HG02610 (cell line): ENCODE measurements around the gene TRANK1.
A peak's percentile ranks its signal among the peaks of the same experiment; 100 is the strongest.
"Not testable (repeated sequence)": the region's sequence is repeated elsewhere in the genome, so short reads cannot be mapped to it uniquely, and the experiment has no call there.

Experiments
- ATAC-seq: cut with Tn5 transposase; IDR thresholded peaks from one replicate; pipeline ENCODE4 v1.9.1; 2021; ENCODE audit warnings: mild to moderate bottlenecking, moderate library complexity; ENCODE audit not compliant: unreplicated experiment

The TRANK1 gene

DNA sequence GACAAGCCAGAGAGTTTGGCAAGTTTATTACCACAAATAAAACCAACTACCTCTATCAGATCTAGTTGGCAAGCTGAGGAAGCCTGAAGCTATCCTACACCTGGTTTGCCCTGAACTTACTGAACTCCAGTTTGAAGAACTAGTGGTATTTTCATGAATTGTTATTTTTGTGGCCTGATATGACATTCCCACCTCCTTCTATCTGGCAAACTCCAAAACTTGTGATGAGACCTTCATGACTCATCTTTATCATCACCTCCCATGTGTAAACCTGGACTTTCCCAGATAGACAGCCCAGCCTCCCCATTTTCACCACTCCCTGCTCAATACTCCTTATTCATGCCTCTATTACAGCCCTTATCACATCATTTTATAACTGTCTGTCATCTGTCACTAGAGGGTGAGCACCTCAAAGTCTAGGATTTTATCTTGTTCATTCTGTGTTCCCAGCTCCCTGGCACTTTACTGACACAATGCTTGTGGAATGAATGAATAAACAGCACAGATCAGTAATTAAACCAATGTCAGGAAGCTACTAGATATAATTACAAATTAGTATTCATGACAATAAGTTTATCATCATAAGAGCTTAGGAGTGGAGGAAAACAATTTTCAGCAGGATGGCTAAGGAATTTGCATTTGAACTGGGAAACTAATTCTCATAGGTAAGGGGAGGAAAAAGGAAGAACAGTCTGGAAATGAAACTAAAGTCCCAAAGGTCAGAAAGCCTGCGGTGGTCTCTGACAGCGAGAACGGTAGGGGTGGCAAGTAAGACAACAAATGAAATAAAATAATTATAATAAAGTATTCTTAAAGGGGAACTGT lies 13.2 kb upstream of the TRANK1 start:
- ATAC-seq: no peak

GRCh38 chr3:36957063-36957462 lies 12.2 kb upstream of the TRANK1 start:
- no peak for ATAC-seq

- no peak for ATAC-seq
Measured at GRCh38 chr3:36956155-36956554, 11.3 kb upstream of the TRANK1 start.

DNA sequence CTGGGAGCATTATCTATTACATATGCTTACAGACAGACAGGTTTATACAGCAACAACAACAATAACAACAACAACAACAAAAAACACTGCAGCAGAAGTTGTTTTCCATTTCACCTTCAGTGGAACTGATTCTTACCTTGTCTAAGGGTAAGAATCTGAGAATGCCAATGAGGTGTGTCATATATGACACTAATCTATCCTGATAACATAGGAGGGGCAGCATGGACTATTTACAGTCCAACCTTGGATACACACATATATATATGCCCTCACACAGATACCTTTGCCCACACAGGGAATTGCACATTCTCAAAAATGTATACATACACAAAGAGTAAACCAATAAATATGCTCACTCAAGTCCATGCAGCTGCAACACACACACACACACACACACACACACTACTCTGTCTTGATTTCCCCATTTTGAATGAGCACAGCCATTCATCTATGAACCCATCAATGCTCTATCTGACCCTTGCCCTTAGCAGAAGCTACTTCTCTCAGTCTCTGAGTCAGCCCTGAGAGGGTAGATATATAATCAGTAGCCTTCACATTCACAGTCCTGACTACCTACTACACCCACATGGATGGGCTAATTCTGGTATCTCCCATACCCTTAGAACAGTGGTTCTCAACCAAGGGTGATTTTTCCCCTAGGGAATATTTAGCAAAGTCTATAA lies 9.7 kb upstream of the TRANK1 start:
- ATAC-seq: no peak

GRCh38 chr3:36947814-36948213 lies 3.0 kb upstream of the TRANK1 start:
- not testable (repeated sequence) for ATAC-seq

GRCh38 chr3:36945333-36945980 lies 603 bp upstream of the TRANK1 start:
- ATAC-seq: no peak

- peak; percentile 49 for ATAC-seq
Measured at GRCh38 chr3:36944012-36944640, 728 bp downstream of the TRANK1 start.

DNA sequence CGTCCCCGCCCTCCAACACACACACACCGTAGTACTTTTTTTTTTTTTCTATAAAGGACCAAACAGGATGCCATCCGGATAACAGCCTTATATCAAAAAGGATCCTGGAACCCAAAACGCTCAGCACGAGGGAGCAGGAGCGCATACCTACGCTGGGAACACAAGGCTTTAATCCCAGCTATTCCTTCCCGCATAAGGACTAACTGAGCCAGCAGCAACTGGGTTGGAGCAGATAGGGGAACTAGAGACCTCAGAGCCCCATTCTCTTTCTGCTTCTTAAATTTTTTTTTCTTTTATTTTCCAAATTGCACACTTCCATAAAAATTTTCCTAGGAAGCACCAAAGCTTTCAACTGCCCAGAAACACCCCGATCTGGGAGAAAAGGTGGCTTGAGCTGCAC lies 1.3 kb downstream of the TRANK1 start:
- no peak for ATAC-seq

DNA sequence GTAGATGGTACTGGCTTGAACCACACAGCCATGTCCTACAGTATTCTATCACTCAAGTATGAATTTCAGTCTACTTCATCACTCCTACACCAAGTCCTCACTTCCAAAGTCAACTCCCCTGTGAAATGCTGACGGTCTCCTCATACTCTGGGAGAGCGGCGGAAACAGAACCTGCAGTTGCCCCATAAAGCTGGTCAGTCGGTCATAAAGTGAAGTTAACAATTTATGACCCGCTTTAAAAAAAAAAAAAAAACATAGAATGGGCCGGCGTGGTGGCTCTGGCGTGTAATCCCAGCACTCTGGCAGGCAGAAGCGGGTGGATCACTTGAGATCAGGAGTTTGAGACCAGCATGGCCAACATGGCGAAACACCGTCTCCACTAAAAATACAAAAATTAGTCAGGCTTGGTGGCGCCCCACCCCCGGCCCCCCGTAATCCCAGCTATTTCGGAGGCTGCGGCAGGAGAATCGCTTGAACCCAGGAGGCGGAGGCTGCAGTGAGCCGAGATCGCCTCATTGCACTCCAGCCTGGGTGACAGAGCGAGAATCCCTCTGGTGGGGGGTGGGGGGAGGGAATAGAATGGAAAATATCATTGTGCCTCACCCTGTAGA lies 2.1 kb downstream of the TRANK1 start:
- no peak for ATAC-seq

GRCh38 chr3:36941658-36942057 lies 3.2 kb downstream of the TRANK1 start:
- ATAC-seq: no peak

- no peak for ATAC-seq
Measured at GRCh38 chr3:36941162-36941561, 3.7 kb downstream of the TRANK1 start.

GRCh38 chr3:36937492-36937891 lies 7.4 kb downstream of the TRANK1 start:
- ATAC-seq: no peak

- ATAC-seq: no peak
Measured at GRCh38 chr3:36933540-36934296, 11.1 kb downstream of the TRANK1 start.

GRCh38 chr3:36931424-36931823 lies 13.4 kb downstream of the TRANK1 start:
- not testable (repeated sequence) for ATAC-seq

DNA sequence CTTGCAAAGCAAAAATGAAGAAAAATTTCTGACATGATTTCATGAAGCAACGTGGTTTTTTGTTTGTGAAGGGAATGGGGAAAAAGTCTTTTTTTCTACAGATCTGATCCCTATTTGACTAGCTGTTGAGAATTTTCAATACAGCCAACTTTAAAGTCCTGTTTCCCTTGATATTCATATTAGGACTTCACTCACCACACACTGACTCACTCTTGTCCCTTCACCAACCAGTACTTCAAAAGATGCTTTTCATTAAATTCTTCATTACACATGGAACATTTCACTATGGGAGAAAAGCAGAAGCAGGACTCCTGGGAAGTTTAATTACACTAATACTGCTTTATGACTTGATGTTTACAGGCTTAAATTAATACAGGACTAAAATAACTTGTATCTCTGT lies 16.6 kb downstream of the TRANK1 start:
- ATAC-seq: no peak

DNA sequence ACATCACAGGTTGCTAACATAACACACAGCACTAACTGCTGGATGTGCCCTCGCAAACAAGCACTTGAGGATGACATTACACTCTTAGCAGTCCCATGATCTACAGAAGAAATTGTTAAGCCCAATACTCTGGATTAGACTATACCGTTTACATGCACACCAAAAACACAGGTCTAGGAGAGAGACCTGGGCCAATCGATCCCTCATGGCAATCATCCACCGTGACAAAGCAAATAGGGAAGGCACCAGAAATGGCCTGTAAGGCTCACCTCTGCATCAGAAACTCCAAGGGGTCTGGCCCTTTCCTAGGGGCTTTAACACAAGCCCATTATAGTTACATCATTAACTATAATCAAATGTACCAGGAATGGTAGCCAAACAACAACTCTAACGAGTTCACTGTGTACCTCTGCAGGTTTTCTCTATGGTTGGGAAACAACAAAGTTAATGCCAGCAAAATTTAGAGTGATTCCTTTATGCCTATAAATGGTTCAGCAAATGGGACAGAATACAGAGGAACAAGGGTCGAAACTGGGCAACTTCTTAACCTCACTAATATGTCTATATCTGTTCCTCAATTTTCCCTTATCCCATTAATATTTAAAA lies 18.5 kb downstream of the TRANK1 start:
- ATAC-seq: no peak

GRCh38 chr3:36924744-36925521 lies 19.9 kb downstream of the TRANK1 start:
- ATAC-seq: no peak

DNA sequence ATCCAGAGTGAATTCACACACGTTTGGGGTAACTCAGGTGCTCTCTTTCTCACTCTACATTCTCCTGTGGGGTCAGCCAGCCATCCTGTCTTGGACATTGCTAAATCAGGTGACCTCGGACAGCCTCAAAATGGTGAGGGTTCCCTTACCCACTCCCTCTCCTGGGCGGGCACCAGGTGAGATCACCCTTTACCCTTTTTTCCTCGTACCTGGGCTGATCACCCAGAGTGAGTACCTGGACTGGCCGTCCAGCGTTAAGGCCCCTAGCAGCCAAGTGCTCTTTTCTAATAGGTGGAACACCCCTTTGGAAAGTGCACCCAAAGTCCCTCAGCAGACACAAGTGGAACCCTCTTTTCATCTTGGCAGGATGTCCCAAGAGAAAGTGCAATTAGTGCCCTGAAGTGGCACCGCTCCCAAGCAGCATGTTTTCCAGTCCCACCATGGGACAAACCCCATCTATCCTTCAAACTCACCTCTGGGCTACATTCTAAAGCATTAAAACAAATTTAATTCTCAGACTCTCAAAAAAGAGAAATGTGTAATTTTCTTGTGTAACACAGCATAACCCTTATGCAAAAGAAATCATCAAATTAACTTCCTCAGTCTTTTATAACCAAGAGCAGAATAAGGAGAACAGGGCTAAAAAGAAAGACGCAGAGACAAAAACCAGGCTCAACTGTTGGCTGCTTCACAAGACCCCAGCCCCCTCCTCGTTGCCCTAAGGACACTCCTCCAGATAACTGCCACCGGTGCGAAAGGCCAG lies 20.7 kb downstream of the TRANK1 start:
- ATAC-seq: no peak
